Measurements from ENCODE around the gene SORCS2. TPM values are rescaled to one million over a fixed set of nuclear protein-coding genes. Genes with fewer than 3 reads are reported as not detected.

The SORCS2 gene
- total RNA-seq, 1 donor from 2014 or later, result 7.2 TPM

GRCh38 chr4:7712021-7712671 is 519.8 kb downstream of the SORCS2 start:
- no peak for DNase-seq
- Histone ChIP-seq H3K9me3 (no peaks in the 10 kb centered on the region), H3K36me3 (no peaks in the 10 kb centered on the region), H3K27me3 (no peaks in the 10 kb centered on the region), H3K4me3 (no peak overlapping the region), H3K27ac (no peak overlapping the region), H3K4me1 (no peaks in the 10 kb centered on the region)
- no peak for TF ChIP-seq CTCF (IDR thresholded peaks at IDR 0.05)
- intact Hi-C loops (cut with DNase I), result no loop called here
- ATAC-seq, result no peak

- Histone ChIP-seq H3K4me3 (no peak overlapping the region), H3K27ac (no peak overlapping the region), H3K4me1 (no peaks in the 10 kb centered on the region), H3K9me3 (no peaks in the 10 kb centered on the region), H3K27me3 (no peaks in the 10 kb centered on the region), H3K36me3 (no peaks in the 10 kb centered on the region)
- TF ChIP-seq CTCF (IDR thresholded peaks at IDR 0.05), result no peak
- intact Hi-C loops (cut with DNase I), result no loop called here
- ATAC-seq, result no peak
- DNase-seq, result no peak
These were observed 521.4 kb downstream of the SORCS2 start for GRCh38 chr4:7713757-7714156.

GRCh38 chr4:7714176-7714575 is 521.8 kb downstream of the SORCS2 start:
- DNase-seq (no peak), ATAC-seq (no peak)
- Histone ChIP-seq H3K27me3 (peaks cover 2% of the 10 kb centered on the region), H3K36me3 (no peaks in the 10 kb centered on the region), H3K9me3 (no peaks in the 10 kb centered on the region), H3K4me1 (no peaks in the 10 kb centered on the region), H3K4me3 (no peak overlapping the region), H3K27ac (no peak overlapping the region)
- intact Hi-C loops (cut with DNase I), result no loop called here
- no peak for TF ChIP-seq CTCF (IDR thresholded peaks at IDR 0.05)

- TF ChIP-seq CTCF (IDR thresholded peaks at IDR 0.05), result no peak
These were observed 522.4 kb downstream of the SORCS2 start for GRCh38 chr4:7714738-7715137.

GRCh38 chr4:7715271-7716009 is 523.1 kb downstream of the SORCS2 start:
- Histone ChIP-seq H3K36me3 (no peaks in the 10 kb centered on the region), H3K27ac (no peak overlapping the region), H3K9me3 (no peaks in the 10 kb centered on the region), H3K4me3 (no peak overlapping the region), H3K4me1 (peaks cover 2% of the 10 kb centered on the region), H3K27me3 (peaks cover 7% of the 10 kb centered on the region)
- no peak for DNase-seq
- intact Hi-C loops (cut with DNase I), result no loop called here
- no peak for ATAC-seq
- TF ChIP-seq CTCF (IDR thresholded peaks at IDR 0.05), result no peak

More at GRCh38 chr4:7714738-7715137, 522.4 kb downstream of the SORCS2 start:
- Histone ChIP-seq H3K27ac (no peak overlapping the region), H3K9me3 (no peaks in the 10 kb centered on the region), H3K36me3 (no peaks in the 10 kb centered on the region), H3K4me1 (peaks cover 2% of the 10 kb centered on the region), H3K27me3 (peaks cover 6% of the 10 kb centered on the region), H3K4me3 (no peak overlapping the region)
- intact Hi-C loops (cut with DNase I), result no loop called here
- DNase-seq (no peak), ATAC-seq (no peak)
